ENCODE measurements around the gene PLD1. TPM values are rescaled to one million over a fixed set of nuclear protein-coding genes. Genes with fewer than 3 reads are reported as not detected.
"Not testable (repeated sequence)": the region's sequence is repeated elsewhere in the genome, so short reads cannot be mapped to it uniquely, and the experiment has no call there.

The PLD1 gene
- total RNA-seq, 2 donors from 2014 or later, result 12.8 to 15.8 TPM

DNA sequence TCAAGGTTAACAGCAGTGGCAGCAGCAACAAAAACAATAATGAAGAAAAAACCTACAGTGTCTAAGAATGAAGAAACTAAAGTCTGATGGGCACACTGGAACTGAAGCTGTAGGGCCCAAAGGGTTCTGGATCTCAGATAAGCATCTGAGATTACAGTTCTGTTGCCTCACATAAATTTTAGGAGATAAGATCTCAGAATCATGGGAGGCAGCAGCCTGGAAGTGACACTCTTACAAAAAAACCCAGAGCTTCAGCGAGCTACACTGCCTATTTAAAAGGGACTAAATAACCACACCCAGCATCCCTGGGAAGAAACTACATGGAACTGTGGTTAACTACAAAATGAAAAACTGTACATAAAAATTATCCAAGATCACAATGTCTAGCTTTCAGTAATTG lies 61.2 kb downstream of the PLD1 start:
- intact Hi-C loops (cut with DNase I), result no loop called here
- H3K27me3 ChIP-seq (replicated peaks; ENCODE audit: insufficient read depth), result no peaks in the 10 kb centered on the region
- H3K27ac ChIP-seq, result no peak overlapping the region
- no peaks in the 10 kb centered on the region for H3K36me3 ChIP-seq
- no peak for DNase-seq (ENCODE audit: low spot score)
- TF ChIP-seq CTCF (IDR thresholded peaks at IDR 0.05) (no peak), POLR2AphosphoS5 (IDR thresholded peaks at IDR 0.05) (no peak), POLR2A (IDR thresholded peaks at IDR 0.05) (no peak)
- H3K4me1 ChIP-seq (replicated peaks), result no peaks in the 10 kb centered on the region
- 24% methylated on average over 1 of the region's 1 CpG for WGBS
- no peaks in the 10 kb centered on the region for H3K9me3 ChIP-seq
- H3K4me3 ChIP-seq, result no peak overlapping the region

GRCh38 chr3:171748064-171748924 lies 62.0 kb downstream of the PLD1 start:
- WGBS, result 27% methylated on average over 7 of the region's 7 CpGs

DNA sequence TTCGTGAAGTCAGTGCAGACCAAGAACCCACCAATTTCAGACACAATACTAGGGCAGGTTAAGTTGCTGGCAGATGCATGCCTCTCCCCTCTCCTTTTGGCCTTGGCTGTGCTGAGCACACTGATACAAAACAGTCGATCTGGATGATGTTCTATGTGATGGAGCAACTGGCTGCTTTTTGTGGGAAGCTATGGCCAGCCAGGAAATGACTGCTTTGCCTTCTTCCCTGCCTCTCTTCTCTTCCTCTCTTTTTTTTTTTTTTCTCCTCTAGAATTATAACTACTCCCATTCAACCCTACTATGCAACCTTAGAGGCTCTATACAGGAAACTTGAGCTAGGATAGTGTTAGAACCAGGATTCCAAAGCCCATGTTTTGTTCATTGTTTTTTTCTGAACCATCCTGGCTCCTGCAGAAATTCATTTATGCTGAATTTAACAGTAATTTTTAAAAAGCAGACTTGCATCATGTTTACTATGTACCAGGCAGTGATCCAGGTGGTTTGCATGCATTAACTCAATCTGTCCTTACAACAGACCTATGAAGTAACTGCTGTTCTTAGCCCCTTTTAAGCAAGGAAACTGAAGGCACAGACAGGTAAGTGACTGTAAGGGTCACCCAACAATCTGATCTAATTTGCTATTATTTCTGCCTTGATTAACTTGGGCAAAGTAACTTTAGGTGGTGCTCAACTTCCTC lies 62.9 kb downstream of the PLD1 start:
- no peaks in the 10 kb centered on the region for H3K9me3 ChIP-seq
- TF ChIP-seq POLR2A (IDR thresholded peaks at IDR 0.05) (no peak), POLR2AphosphoS5 (IDR thresholded peaks at IDR 0.05) (no peak), CTCF (IDR thresholded peaks at IDR 0.05) (no peak)
- no peak overlapping the region for H3K27ac ChIP-seq
- no peaks in the 10 kb centered on the region for H3K36me3 ChIP-seq
- H3K4me3 ChIP-seq, result no peak overlapping the region
- H3K4me1 ChIP-seq (replicated peaks), result no peaks in the 10 kb centered on the region
- WGBS, result 79% methylated on average over 2 of the region's 2 CpGs
- DNase-seq (ENCODE audit: low spot score), result no peak
- H3K27me3 ChIP-seq (replicated peaks; ENCODE audit: insufficient read depth), result no peaks in the 10 kb centered on the region
- intact Hi-C loops (cut with DNase I), result no loop called here

More at GRCh38 chr3:171748064-171748924, 62.0 kb downstream of the PLD1 start:
- H3K4me1 ChIP-seq (replicated peaks), result no peaks in the 10 kb centered on the region
- no peak for DNase-seq (ENCODE audit: low spot score)
- intact Hi-C loops (cut with DNase I), result no loop called here
- no peaks in the 10 kb centered on the region for H3K27me3 ChIP-seq (replicated peaks; ENCODE audit: insufficient read depth)
- no peak for TF ChIP-seq CTCF (IDR thresholded peaks at IDR 0.05)
- no peak for TF ChIP-seq POLR2A (IDR thresholded peaks at IDR 0.05)
- no peak for TF ChIP-seq POLR2AphosphoS5 (IDR thresholded peaks at IDR 0.05)
- no peaks in the 10 kb centered on the region for H3K9me3 ChIP-seq
- no peak overlapping the region for H3K4me3 ChIP-seq
- no peak overlapping the region for H3K27ac ChIP-seq
- no peaks in the 10 kb centered on the region for H3K36me3 ChIP-seq

- intact Hi-C loops (cut with DNase I); H3K9me3 ChIP-seq; H3K36me3 ChIP-seq; H3K4me1 ChIP-seq (replicated peaks); H3K27ac ChIP-seq; H3K27me3 ChIP-seq (replicated peaks; ENCODE audit: insufficient read depth); DNase-seq (ENCODE audit: low spot score); H3K4me3 ChIP-seq: not testable (repeated sequence)
- 93% methylated on average over 11 of the region's 11 CpGs for WGBS
Observed at GRCh38 chr3:171746320-171747222, 63.7 kb downstream of the PLD1 start.
